Activated T-cell treated with anti-CD3 and anti-CD28 coated beads, Interleukin-2, amount 50 U/mL, for 72 hours (primary cell): ENCODE measurements around the gene PLA2G7. TPM values are rescaled to one million over a fixed set of nuclear protein-coding genes. Genes with fewer than 3 reads are reported as not detected.
"Not testable (repeated sequence)": the region's sequence is repeated elsewhere in the genome, so short reads cannot be mapped to it uniquely, and the experiment has no call there.

Experiments
- ATAC-seq, 2 donors: fragments of 150-1000 bp; cut with Tn5 transposase; replicated peaks in 1 of 2; 2 replicates each; pipeline ENCODE4 v1.10.0; 2021; ENCODE audit warnings: moderate library complexity in 2 of 2, mild to moderate bottlenecking in 1 of 2
- DNase-seq, 2 donors: peaks; one replicate each; pipeline ENCODE4 v3.0.0; 2021 to 2022; ENCODE audit warnings: mixed read lengths in 1 of 2
- H3K27ac Mint-ChIP-seq: one replicate; pipeline ENCODE4 v1.8.0; 2022; ENCODE audit warnings: mild to moderate bottlenecking, moderate library complexity, mixed read lengths
- H3K27me3 Mint-ChIP-seq: one replicate; pipeline ENCODE4 v1.8.0; 2022; ENCODE audit warnings: low read depth, mixed read lengths
- H3K36me3 Mint-ChIP-seq, 2 donors: one replicate each; pipeline ENCODE4 v1.8.0; 2022; ENCODE audit warnings: mixed read lengths in 2 of 2, mild to moderate bottlenecking in 1 of 2; ENCODE audit not compliant: insufficient read depth in 2 of 2
- H3K4me1 Mint-ChIP-seq: one replicate; pipeline ENCODE4 v1.8.0; 2022; ENCODE audit warnings: low read depth, mixed read lengths
- H3K4me3 Mint-ChIP-seq, 2 donors: one replicate each; pipeline ENCODE4 v1.8.0; 2022; ENCODE audit warnings: mild to moderate bottlenecking in 2 of 2, mixed read lengths in 2 of 2, moderate library complexity in 2 of 2
- H3K9me3 Mint-ChIP-seq, 2 donors: one replicate each; pipeline ENCODE4 v1.8.0; 2022; ENCODE audit warnings: mixed read lengths in 2 of 2
- total RNA-seq, 2 donors: library from RNA; stranded (reverse); gene quantifications; one replicate each; pipeline ENCODE4 v1.2.3, GENCODE V29; 2022

Gene PLA2G7
- not detected for total RNA-seq

- Mint-ChIP-seq H3K27ac (no peak within 1 kb of the TSS), H3K4me3 (peak within 1 kb of the TSS; percentile 38 to 48), H3K9me3 (no peaks in the 10 kb centered on the region), H3K4me1 (no peaks in the 10 kb centered on the region), H3K36me3 (no peaks in the 10 kb centered on the region), H3K27me3 (peaks cover 83% of the 10 kb centered on the region)
- no peak for DNase-seq
- peak in 1 of 2 donors; percentile 42 for ATAC-seq
Observed at GRCh38 chr6:46734867-46735719, at the start of gene PLA2G7. TSS of gene PLA2G7 (minus strand) at chr6:46735375. CDS start at chr6:46722891, 12,484 bp downstream.

GRCh38 chr6:46784535-46784934 lies 49.4 kb upstream of the PLA2G7 start:
- no peak for ATAC-seq
- H3K27ac Mint-ChIP-seq: no peak overlapping the region
- no peak overlapping the region for H3K4me3 Mint-ChIP-seq
- no peaks in the 10 kb centered on the region for H3K9me3 Mint-ChIP-seq
- DNase-seq: no peak
- peaks cover 25% of the 10 kb centered on the region for H3K27me3 Mint-ChIP-seq
- H3K36me3 Mint-ChIP-seq: no peaks in the 10 kb centered on the region
- no peaks in the 10 kb centered on the region for H3K4me1 Mint-ChIP-seq

GRCh38 chr6:46781478-46782378 lies 46.6 kb upstream of the PLA2G7 start:
- H3K27me3 Mint-ChIP-seq: peaks cover 16% of the 10 kb centered on the region
- H3K27ac Mint-ChIP-seq: no peak overlapping the region
- no peak for ATAC-seq

GRCh38 chr6:46777476-46778346 lies 42.5 kb upstream of the PLA2G7 start:
- H3K9me3 Mint-ChIP-seq: no peaks in the 10 kb centered on the region
- no peaks in the 10 kb centered on the region for H3K36me3 Mint-ChIP-seq
- no peaks in the 10 kb centered on the region for H3K4me1 Mint-ChIP-seq
- no peak overlapping the region for H3K27ac Mint-ChIP-seq
- DNase-seq: no peak
- H3K4me3 Mint-ChIP-seq: no peak overlapping the region
- ATAC-seq: no peak
- H3K27me3 Mint-ChIP-seq: peaks cover 7% of the 10 kb centered on the region

More at GRCh38 chr6:46781478-46782378, 46.6 kb upstream of the PLA2G7 start:
- peak; percentile 27 to 28 for DNase-seq
- no peaks in the 10 kb centered on the region for H3K9me3 Mint-ChIP-seq
- H3K4me1 Mint-ChIP-seq: no peaks in the 10 kb centered on the region
- no peak overlapping the region for H3K4me3 Mint-ChIP-seq
- no peaks in the 10 kb centered on the region for H3K36me3 Mint-ChIP-seq

GRCh38 chr6:46776070-46776712 lies 41.0 kb upstream of the PLA2G7 start:
- ATAC-seq: no peak
- Mint-ChIP-seq H3K36me3 (no peaks in the 10 kb centered on the region), H3K4me3 (no peak overlapping the region), H3K27me3 (peaks cover 7% of the 10 kb centered on the region), H3K9me3 (no peaks in the 10 kb centered on the region), H3K4me1 (no peaks in the 10 kb centered on the region), H3K27ac (no peak overlapping the region)
- no peak for DNase-seq

GRCh38 chr6:46774736-46775135 lies 39.6 kb upstream of the PLA2G7 start:
- not testable (repeated sequence) for ATAC-seq, H3K27ac Mint-ChIP-seq, H3K27me3 Mint-ChIP-seq, DNase-seq, H3K9me3 Mint-ChIP-seq, H3K36me3 Mint-ChIP-seq, H3K4me1 Mint-ChIP-seq, H3K4me3 Mint-ChIP-seq

GRCh38 chr6:46773201-46773855 lies 38.2 kb upstream of the PLA2G7 start:
- Mint-ChIP-seq H3K4me3 (no peak overlapping the region), H3K9me3 (no peaks in the 10 kb centered on the region), H3K36me3 (no peaks in the 10 kb centered on the region), H3K4me1 (no peaks in the 10 kb centered on the region), H3K27me3 (no peaks in the 10 kb centered on the region), H3K27ac (no peak overlapping the region)
- ATAC-seq (no peak), DNase-seq (no peak)

GRCh38 chr6:46772762-46773161 lies 37.6 kb upstream of the PLA2G7 start:
- Mint-ChIP-seq H3K27ac (no peak overlapping the region), H3K4me3 (no peak overlapping the region), H3K27me3 (no peaks in the 10 kb centered on the region), H3K4me1 (no peaks in the 10 kb centered on the region), H3K36me3 (no peaks in the 10 kb centered on the region), H3K9me3 (no peaks in the 10 kb centered on the region)
- DNase-seq (no peak), ATAC-seq (no peak)

- Mint-ChIP-seq H3K36me3 (no peaks in the 10 kb centered on the region), H3K27ac (no peak overlapping the region), H3K4me3 (no peak overlapping the region), H3K4me1 (no peaks in the 10 kb centered on the region), H3K27me3 (no peaks in the 10 kb centered on the region), H3K9me3 (no peaks in the 10 kb centered on the region)
- ATAC-seq: no peak
- DNase-seq: no peak
Observed at GRCh38 chr6:46772016-46772415, 36.8 kb upstream of the PLA2G7 start.

- Mint-ChIP-seq H3K36me3 (no peaks in the 10 kb centered on the region), H3K27me3 (peaks cover 10% of the 10 kb centered on the region), H3K27ac (no peak overlapping the region), H3K4me3 (no peak overlapping the region), H3K9me3 (no peaks in the 10 kb centered on the region), H3K4me1 (no peaks in the 10 kb centered on the region)
- DNase-seq: no peak
- no peak for ATAC-seq
Observed at GRCh38 chr6:46764961-46765360, 29.8 kb upstream of the PLA2G7 start.

GRCh38 chr6:46764280-46764679 lies 29.1 kb upstream of the PLA2G7 start:
- not testable (repeated sequence) for DNase-seq, H3K4me1 Mint-ChIP-seq, H3K27ac Mint-ChIP-seq, H3K9me3 Mint-ChIP-seq, H3K36me3 Mint-ChIP-seq, ATAC-seq, H3K4me3 Mint-ChIP-seq
- H3K27me3 Mint-ChIP-seq: peaks cover 10% of the 10 kb centered on the region

GRCh38 chr6:46763466-46763865 lies 28.3 kb upstream of the PLA2G7 start:
- no peaks in the 10 kb centered on the region for H3K4me1 Mint-ChIP-seq

More at GRCh38 chr6:46763466-46763865, 28.3 kb upstream of the PLA2G7 start:
- no peak overlapping the region for H3K4me3 Mint-ChIP-seq
- no peaks in the 10 kb centered on the region for H3K36me3 Mint-ChIP-seq
- H3K27ac Mint-ChIP-seq: no peak overlapping the region
- DNase-seq: no peak
- H3K27me3 Mint-ChIP-seq: peaks cover 10% of the 10 kb centered on the region
- no peak for ATAC-seq
- H3K9me3 Mint-ChIP-seq: no peaks in the 10 kb centered on the region
